GM23248 (cell line): ENCODE data around the gene KCNS3. TPM values are rescaled to one million over a fixed set of nuclear protein-coding genes. Genes with fewer than 3 reads are reported as not detected.
"Not testable (repeated sequence)": the region's sequence is repeated elsewhere in the genome, so short reads cannot be mapped to it uniquely, and the experiment has no call there.

ENCODE experiments used
- DNase-seq: peaks from one replicate; pipeline ENCODE4 v3.0.0-alpha.2; 2015
- H2AFZ ChIP-seq: fragments of 200-600 bp; sonication (generic); 2 replicates; pipeline ENCODE4 v1.6.1; 2016; ENCODE audit warnings: antibody characterized with exemption
- H3F3A ChIP-seq: fragments of 200-600 bp; sonication (generic); 2 replicates; pipeline ENCODE4 v1.6.1; 2016; ENCODE audit warnings: mild to moderate bottlenecking, antibody characterized with exemption, mixed run types; ENCODE audit not compliant: insufficient read depth
- H3K27ac ChIP-seq: fragments of 200-600 bp; sonication (generic); 2 replicates; pipeline ENCODE4 v1.5.1; 2016; ENCODE audit warnings: mild to moderate bottlenecking
- H3K27me3 ChIP-seq: fragments of 200-600 bp; sonication (generic); replicated peaks from 2 replicates; pipeline ENCODE4 v1.6.1; 2016; ENCODE audit warnings: mild to moderate bottlenecking; ENCODE audit not compliant: insufficient read depth
- H3K36me3 ChIP-seq: fragments of 200-600 bp; sonication (generic); 2 replicates; pipeline ENCODE4 v1.6.1; 2016; ENCODE audit warnings: low read depth, mild to moderate bottlenecking
- H3K4me1 ChIP-seq: fragments of 200-600 bp; sonication (generic); 2 replicates; pipeline ENCODE4 v1.6.1; 2016; ENCODE audit warnings: mild to moderate bottlenecking; ENCODE audit not compliant: insufficient read depth
- H3K4me2 ChIP-seq: fragments of 200-600 bp; sonication (generic); one replicate; pipeline ENCODE4 v1.6.1; 2016; ENCODE audit warnings: mild to moderate bottlenecking; ENCODE audit not compliant: unreplicated experiment
- H3K4me3 ChIP-seq: fragments of 200-600 bp; sonication (generic); 2 replicates; pipeline ENCODE4 v1.5.1; 2016; ENCODE audit warnings: mild to moderate bottlenecking
- H3K79me2 ChIP-seq: fragments of 200-600 bp; sonication (generic); 2 replicates; pipeline ENCODE4 v1.6.1; 2016; ENCODE audit warnings: mild to moderate bottlenecking; ENCODE audit not compliant: insufficient read depth
- H3K9ac ChIP-seq: fragments of 200-600 bp; sonication (generic); 2 replicates; pipeline ENCODE4 v1.6.1; 2016; ENCODE audit warnings: mild to moderate bottlenecking
- H3K9me2 ChIP-seq: fragments of 200-600 bp; sonication (generic); 2 replicates; pipeline ENCODE4 v1.6.1; 2016; ENCODE audit warnings: mixed run types, mild to moderate bottlenecking, moderate library complexity; ENCODE audit not compliant: insufficient read depth
- H3K9me3 ChIP-seq: fragments of 200-600 bp; sonication (generic); one replicate; pipeline ENCODE4 v1.6.1; 2017; ENCODE audit warnings: low read depth
- H4K20me1 ChIP-seq: fragments of 200-600 bp; sonication (generic); 2 replicates; pipeline ENCODE4 v1.6.0; 2016; ENCODE audit not compliant: insufficient read depth
- EZH2 ChIP-seq: fragments of 200-600 bp; sonication (generic); IDR thresholded peaks from 2 replicates; pipeline ENCODE4 v1.6.1; 2018; ENCODE audit warnings: antibody characterized with exemption, mild to moderate bottlenecking; ENCODE audit not compliant: insufficient read depth, poor library complexity, severe bottlenecking
- EZH2phosphoT487 ChIP-seq: fragments of 200-600 bp; sonication (generic); IDR thresholded peaks from 2 replicates; pipeline ENCODE4 v1.6.1; 2018; ENCODE audit warnings: antibody characterized with exemption, moderate library complexity, mild to moderate bottlenecking, low read depth; ENCODE audit not compliant: insufficient read depth
- WGBS, 2 experiments: methylation state at CpG; one replicate each; pipeline ENCODE4 v1.1.6; 2015 to 2017; ENCODE audit warnings: low lambda C conversion rate in 2 of 2, low coverage in 1 of 2; ENCODE audit errors: missing lambda C conversion rate in 2 of 2; 5-methylcytosine and 5-hydroxymethylcytosine counted together
- in situ Hi-C: fragments of 300-500 bp; cut with MboI; formaldehyde crosslinking; loops from 2 replicates; pipeline ENCODE4 v1.15.0; 2020
- polyA plus RNA-seq: library from polyadenylated mRNA; unstranded; fragments of >200 nt; fragmentation: Nextera tagmentation; extraction: Ambion mirVana; gene quantifications from 2 replicates; pipeline ENCODE4 v1.2.1, GENCODE V29; 2016
- total RNA-seq: library from RNA; depleted of rRNA; stranded (reverse); fragments of >200 nt; shearing (Covaris generic); gene quantifications from 2 replicates; pipeline ENCODE4 v1.2.3, GENCODE V29; 2014

The KCNS3 gene
- total and polyA plus RNA-seq, 2 experiments from 2014 or later = 2.5 to 2.7 TPM

DNA sequence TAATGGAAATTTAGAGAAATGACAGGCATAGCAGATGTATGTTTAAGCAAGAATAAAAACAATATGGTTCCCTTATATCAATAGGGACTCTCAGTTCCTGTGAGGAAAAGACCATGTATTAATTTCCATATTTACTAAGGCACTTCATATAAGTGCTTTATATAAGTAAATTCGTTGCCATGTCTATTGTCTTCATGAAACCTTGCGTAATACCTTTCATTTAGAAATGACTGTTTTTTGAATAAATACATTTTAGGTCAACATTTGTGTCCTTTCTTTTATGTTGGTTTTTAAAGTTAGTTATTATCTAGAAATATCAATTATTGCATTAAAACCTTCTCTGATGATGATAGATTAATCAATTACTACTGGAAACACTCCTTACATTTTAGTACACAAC, 83.3 kb downstream of the KCNS3 start:
- no peak for DNase-seq
- Histone ChIP-seq H2AFZ (no peak overlapping the region), H4K20me1 (no peaks in the 10 kb centered on the region), H3K27me3 (0 out of 2 replicates have a peak, but pooled peaks cover 6% of the 10 kb centered on the region), H3K4me1 (no peaks in the 10 kb centered on the region), H3K79me2 (no peaks in the 10 kb centered on the region), H3F3A (no peaks in the 10 kb centered on the region), H3K9me3 (no peaks in the 10 kb centered on the region), H3K4me3 (no peak overlapping the region), H3K27ac (no peak overlapping the region), H3K9ac (no peak overlapping the region), H3K4me2 (no peak overlapping the region), H3K9me2 (no peaks in the 10 kb centered on the region), H3K36me3 (no peaks in the 10 kb centered on the region)
- in situ Hi-C loops = no loop called here
- no peak for TF ChIP-seq EZH2
- TF ChIP-seq EZH2phosphoT487 = no peak
- 88 to 93% methylated on average over 2 of the region's 2 CpGs for WGBS, 2 experiments

DNA sequence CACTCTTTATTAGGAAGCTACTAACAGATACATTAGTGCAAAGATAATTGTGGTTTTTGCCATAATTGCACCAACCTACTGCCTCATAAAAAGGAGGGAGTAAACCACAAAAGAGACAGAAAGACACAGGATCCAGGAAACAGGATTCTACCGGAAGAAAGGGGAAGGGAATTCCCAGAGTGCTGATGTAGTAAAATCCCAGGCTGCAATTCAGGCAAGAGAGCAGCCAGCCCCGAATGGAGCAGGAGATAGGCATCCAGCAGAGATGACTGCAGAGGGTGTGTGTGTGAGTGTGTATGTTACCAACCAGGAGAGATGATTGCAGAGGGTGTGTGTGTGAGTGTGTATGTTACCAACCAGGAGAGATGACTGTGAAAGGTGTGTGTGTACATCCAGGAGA, 84.4 kb downstream of the KCNS3 start:
- peak; percentile 25 for DNase-seq
- no peaks in the 10 kb centered on the region for H3K36me3 ChIP-seq
- 7 to 9% methylated on average over 2 of the region's 2 CpGs for WGBS, 2 experiments
- no peak overlapping the region for H3K27ac ChIP-seq
- no peaks in the 10 kb centered on the region for H3K9me2 ChIP-seq
- H3K9me3 ChIP-seq = no peaks in the 10 kb centered on the region
- H3K27me3 ChIP-seq = no peaks in the 10 kb centered on the region
- H3F3A ChIP-seq = no peaks in the 10 kb centered on the region
- no peak overlapping the region for H3K4me3 ChIP-seq
- in situ Hi-C loops = no loop called here
- no peak for TF ChIP-seq EZH2
- no peak for TF ChIP-seq EZH2phosphoT487
- H3K4me1 ChIP-seq = no peaks in the 10 kb centered on the region
- no peak overlapping the region for H3K4me2 ChIP-seq
- no peak overlapping the region for H3K9ac ChIP-seq
- no peaks in the 10 kb centered on the region for H4K20me1 ChIP-seq
- H3K79me2 ChIP-seq = no peaks in the 10 kb centered on the region
- H2AFZ ChIP-seq = no peak overlapping the region

DNA sequence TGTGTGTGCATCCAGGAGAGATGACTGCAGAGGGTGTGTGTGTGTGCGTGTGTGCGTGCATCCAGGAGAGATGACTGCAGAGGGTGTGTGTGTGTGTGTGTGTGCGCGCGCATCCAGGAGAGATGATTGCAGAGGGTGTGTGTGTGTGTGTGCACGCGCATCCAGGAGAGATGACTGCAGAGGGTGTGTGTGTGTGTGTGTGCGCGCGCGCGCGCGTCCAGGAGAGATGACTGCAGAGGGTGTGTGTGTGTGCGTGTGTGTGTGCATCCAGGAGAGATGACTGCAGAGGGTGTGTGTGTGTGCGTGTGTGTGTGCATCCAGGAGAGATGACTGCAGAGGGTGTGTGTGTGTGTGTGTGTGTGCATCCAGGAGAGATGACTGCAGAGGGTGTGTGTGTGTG, 85.1 kb downstream of the KCNS3 start:
- H3K4me1 ChIP-seq, H3K79me2 ChIP-seq, H3K27ac ChIP-seq, H3F3A ChIP-seq, H3K4me3 ChIP-seq, H3K9me2 ChIP-seq, H3K36me3 ChIP-seq, H3K4me2 ChIP-seq, H3K9me3 ChIP-seq, H2AFZ ChIP-seq, H3K9ac ChIP-seq, H4K20me1 ChIP-seq, in situ Hi-C loops, DNase-seq, H3K27me3 ChIP-seq: not testable (repeated sequence)
- 90% methylated on average over 16 of the region's 16 CpGs; no CpG with 5 or more reads in 1 of the 2 experiments for WGBS, 2 experiments

DNA sequence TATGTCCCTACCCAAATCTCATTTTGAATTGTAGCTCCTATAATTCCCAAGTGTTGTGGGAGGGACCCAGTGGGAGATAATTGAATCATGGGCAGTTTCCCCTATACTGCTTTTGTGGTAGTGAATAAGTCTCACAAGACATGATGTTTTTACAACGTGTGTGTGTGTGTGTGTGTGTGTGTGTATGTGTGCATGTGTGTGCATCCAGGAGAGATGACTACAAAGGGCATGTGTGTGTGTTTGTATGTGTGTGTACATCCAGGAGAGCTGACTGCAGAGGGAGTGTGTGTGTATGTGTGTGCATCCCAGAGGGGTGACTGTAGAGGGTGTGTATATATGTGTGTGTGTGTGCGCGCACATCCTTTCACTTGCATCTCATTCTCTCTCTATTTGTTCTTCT, 86.7 kb downstream of the KCNS3 start:
- Histone ChIP-seq H3K27me3 (no peaks in the 10 kb centered on the region), H3F3A (no peaks in the 10 kb centered on the region), H3K4me2 (no peak overlapping the region), H3K9me2 (no peaks in the 10 kb centered on the region), H3K27ac (no peak overlapping the region), H3K36me3 (no peaks in the 10 kb centered on the region), H3K4me1 (no peaks in the 10 kb centered on the region), H3K4me3 (no peak overlapping the region), H3K9ac (no peak overlapping the region), H3K9me3 (no peaks in the 10 kb centered on the region), H4K20me1 (no peaks in the 10 kb centered on the region), H2AFZ (no peak overlapping the region), H3K79me2 (no peaks in the 10 kb centered on the region)
- WGBS, 2 experiments = 28 to 79% methylated on average over 1 to 3 of the region's 3 CpGs
- in situ Hi-C loops = no loop called here
- no peak for DNase-seq
- TF ChIP-seq EZH2 (no peak), EZH2phosphoT487 (no peak)

GRCh38 chr2:17966798-17967197, 88.3 kb downstream of the KCNS3 start:
- Histone ChIP-seq H3K27ac (no peak overlapping the region), H3K4me1 (no peaks in the 10 kb centered on the region)

More at GRCh38 chr2:17966798-17967197, 88.3 kb downstream of the KCNS3 start:
- H3K36me3 ChIP-seq = no peaks in the 10 kb centered on the region
- in situ Hi-C loops = no loop called here
- no peak overlapping the region for H3K4me3 ChIP-seq
- TF ChIP-seq EZH2phosphoT487 = no peak
- TF ChIP-seq EZH2 = no peak
- no peaks in the 10 kb centered on the region for H4K20me1 ChIP-seq
- H3K9me2 ChIP-seq = no peaks in the 10 kb centered on the region
- no peaks in the 10 kb centered on the region for H3F3A ChIP-seq
- no peaks in the 10 kb centered on the region for H3K27me3 ChIP-seq
- no peak for DNase-seq
- no peaks in the 10 kb centered on the region for H3K79me2 ChIP-seq
- H3K9ac ChIP-seq = no peak overlapping the region
- H3K9me3 ChIP-seq = no peaks in the 10 kb centered on the region
- no peak overlapping the region for H3K4me2 ChIP-seq
- WGBS, 2 experiments = 60 to 64% methylated on average over 3 of the region's 3 CpGs
- no peak overlapping the region for H2AFZ ChIP-seq
